ENCODE data around the gene TRAF4. TPM values are rescaled to one million over a fixed set of nuclear protein-coding genes. Genes with fewer than 3 reads are reported as not detected.
"Not testable (repeated sequence)": the region's sequence is repeated elsewhere in the genome, so short reads cannot be mapped to it uniquely, and the experiment has no call there.

The TRAF4 gene
- polyA plus RNA-seq, 3 donors, result 107 to 149 (median 126) TPM

GRCh38 chr17:28724500-28725165, 19.2 kb upstream of the TRAF4 start:
- no peak for DNase-seq (ENCODE audit: extremely low read depth in 1 of 11, low read depth in 9 of 11, low spot score in 4 of 11)

- no peak for DNase-seq (ENCODE audit: extremely low read depth in 1 of 11, low read depth in 9 of 11, low spot score in 4 of 11)
Observed at GRCh38 chr17:28725166-28725659, 18.6 kb upstream of the TRAF4 start.

GRCh38 chr17:28725660-28726225, 18.1 kb upstream of the TRAF4 start:
- peak in 1 of 11 donors; percentile 32 for DNase-seq (ENCODE audit: extremely low read depth in 1 of 11, low read depth in 9 of 11, low spot score in 4 of 11)

- DNase-seq (ENCODE audit: extremely low read depth in 1 of 11, low read depth in 9 of 11, low spot score in 4 of 11), result peak in 1 of 11 donors; percentile 54
Observed at GRCh38 chr17:28726226-28726626, 17.6 kb upstream of the TRAF4 start, which contains the start of gene TLCD1. Gene TLCD1 (minus strand): TSS chr17:28726233. CDS start chr17:28726097, 136 bp downstream.

GRCh38 chr17:28726627-28727491, 17.0 kb upstream of the TRAF4 start:
- DNase-seq (ENCODE audit: extremely low read depth in 1 of 11, low read depth in 9 of 11, low spot score in 4 of 11), result peak in 8 of 11 donors; percentile 92 to 96 (median 94)

GRCh38 chr17:28728364-28729200, 15.2 kb upstream of the TRAF4 start, which contains the start of gene NEK8:
Gene NEK8 (plus strand): TSS chr17:28728788. CDS start chr17:28728814, 26 bp downstream.
- peak in 6 of 11 donors; percentile 86 to 92 (median 88) for DNase-seq (ENCODE audit: extremely low read depth in 1 of 11, low read depth in 9 of 11, low spot score in 4 of 11)

- no peak for DNase-seq (ENCODE audit: extremely low read depth in 1 of 11, low read depth in 9 of 11, low spot score in 4 of 11)
Observed at GRCh38 chr17:28729950-28730330, 13.9 kb upstream of the TRAF4 start.

GRCh38 chr17:28733346-28733745, 10.5 kb upstream of the TRAF4 start:
- DNase-seq (ENCODE audit: extremely low read depth in 1 of 11, low read depth in 9 of 11, low spot score in 4 of 11), result no peak

- no peak for DNase-seq (ENCODE audit: extremely low read depth in 1 of 11, low read depth in 9 of 11, low spot score in 4 of 11)
Observed at GRCh38 chr17:28734712-28735241, 9.0 kb upstream of the TRAF4 start.

- no peak for DNase-seq (ENCODE audit: extremely low read depth in 1 of 11, low read depth in 9 of 11, low spot score in 4 of 11)
Observed at GRCh38 chr17:28735242-28735722, 8.5 kb upstream of the TRAF4 start.

GRCh38 chr17:28735913-28736769, 7.7 kb upstream of the TRAF4 start:
- DNase-seq (ENCODE audit: extremely low read depth in 1 of 11, low read depth in 9 of 11, low spot score in 4 of 11), result not testable (repeated sequence)

- DNase-seq (ENCODE audit: extremely low read depth in 1 of 11, low read depth in 9 of 11, low spot score in 4 of 11), result no peak
Observed at GRCh38 chr17:28737316-28737715, 6.5 kb upstream of the TRAF4 start.

GRCh38 chr17:28737770-28738679, 5.8 kb upstream of the TRAF4 start:
- DNase-seq (ENCODE audit: extremely low read depth in 1 of 11, low read depth in 9 of 11, low spot score in 4 of 11), result no peak

- no peak for DNase-seq (ENCODE audit: extremely low read depth in 1 of 11, low read depth in 9 of 11, low spot score in 4 of 11)
Observed at GRCh38 chr17:28738680-28739384, 5.0 kb upstream of the TRAF4 start.

GRCh38 chr17:28740406-28741357, 3.1 kb upstream of the TRAF4 start:
- DNase-seq (ENCODE audit: extremely low read depth in 1 of 11, low read depth in 9 of 11, low spot score in 4 of 11), result no peak
